Cardiac muscle cell (in vitro differentiated cells and primary cell): ENCODE results near the gene MAP2K7. TPM values are rescaled to one million over a fixed set of nuclear protein-coding genes. Genes with fewer than 3 reads are reported as not detected.

Source experiments
- DNase-seq, 2 donors: peaks; one replicate each; pipeline versions ENCODE4 v3.0.0 to v3.0.0-alpha.2; 2010 to 2017; ENCODE audit warnings: low read depth in 1 of 2, low spot score in 1 of 2
- H3K27ac ChIP-seq: fragments of 200-600 bp; sonication (generic); 2 replicates; pipeline ENCODE4 v1.5.1; 2016
- H3K27me3 ChIP-seq: fragments of 200-600 bp; sonication (generic); 2 replicates; pipeline ENCODE4 v1.6.0; 2016; ENCODE audit warnings: control low read depth
- H3K36me3 ChIP-seq: fragments of 200-600 bp; sonication (generic); 2 replicates; pipeline ENCODE4 v1.5.1; 2016; ENCODE audit warnings: control low read depth
- H3K4me1 ChIP-seq: fragments of 200-600 bp; sonication (generic); 2 replicates; pipeline ENCODE4 v1.8.1; 2017; ENCODE audit warnings: low read depth, mild to moderate bottlenecking, mixed run types
- H3K4me3 ChIP-seq: fragments of 200-600 bp; sonication (generic); 2 replicates; pipeline ENCODE4 v1.5.1; 2016; ENCODE audit warnings: mild to moderate bottlenecking
- H3K9me3 ChIP-seq: fragments of 200-600 bp; sonication (generic); 2 replicates; pipeline ENCODE4 v1.5.1; 2017; ENCODE audit warnings: low read depth, mild to moderate bottlenecking, control low read depth
- CTCF ChIP-seq: IDR thresholded peaks from 2 replicates; pipeline ENCODE4 v1.5.1; 2012; ENCODE audit warnings: low read depth, mild to moderate bottlenecking, low read length
- polyA plus RNA-seq: library from polyadenylated mRNA; unstranded; fragments of >200 nt; fragmentation: Nextera tagmentation; extraction: Ambion mirVana; gene quantifications from 2 replicates; pipeline ENCODE4 v1.2.1, GENCODE V29; 2016
- total RNA-seq: library from RNA; depleted of rRNA; stranded (reverse); fragments of >200 nt; gene quantifications from 2 replicates; pipeline ENCODE4 v1.2.3, GENCODE V29; 2016

Gene MAP2K7
- total and polyA plus RNA-seq, 2 experiments from 2014 or later: 12.4 to 24.1 TPM

- no peak overlapping the region for H3K4me3 ChIP-seq
- no peaks in the 10 kb centered on the region for H3K4me1 ChIP-seq
- no peak for DNase-seq
- TF ChIP-seq CTCF: no peak
- H3K27me3 ChIP-seq: no peaks in the 10 kb centered on the region
- H3K9me3 ChIP-seq: no peaks in the 10 kb centered on the region
- no peak overlapping the region for H3K27ac ChIP-seq
- no peaks in the 10 kb centered on the region for H3K36me3 ChIP-seq
These were observed 8.1 kb upstream of the MAP2K7 start for GRCh38 chr19:7895565-7895964.

- no peak overlapping the region for H3K4me3 ChIP-seq
- H3K9me3 ChIP-seq: no peaks in the 10 kb centered on the region
- no peak for TF ChIP-seq CTCF
- H3K4me1 ChIP-seq: no peaks in the 10 kb centered on the region
- no peak overlapping the region for H3K27ac ChIP-seq
- no peaks in the 10 kb centered on the region for H3K36me3 ChIP-seq
- DNase-seq: no peak
- no peaks in the 10 kb centered on the region for H3K27me3 ChIP-seq
These were observed 6.4 kb upstream of the MAP2K7 start for GRCh38 chr19:7897292-7897691.

- Histone ChIP-seq H3K36me3 (no peaks in the 10 kb centered on the region), H3K4me1 (peaks cover 4% of the 10 kb centered on the region), H3K27me3 (no peaks in the 10 kb centered on the region), H3K9me3 (no peaks in the 10 kb centered on the region), H3K4me3 (no peak overlapping the region), H3K27ac (no peak overlapping the region)
- DNase-seq: no peak
- no peak for TF ChIP-seq CTCF
These were observed 4.7 kb upstream of the MAP2K7 start for GRCh38 chr19:7898967-7899366.

GRCh38 chr19:7899751-7900378 is 3.8 kb upstream of the MAP2K7 start:
- DNase-seq: no peak
- H3K27me3 ChIP-seq: no peaks in the 10 kb centered on the region
- no peak for TF ChIP-seq CTCF

GRCh38 chr19:7900401-7900870 is 3.2 kb upstream of the MAP2K7 start:
- Histone ChIP-seq H3K4me3 (no peak overlapping the region), H3K9me3 (no peaks in the 10 kb centered on the region), H3K27me3 (no peaks in the 10 kb centered on the region), H3K4me1 (peaks cover 14% of the 10 kb centered on the region), H3K36me3 (no peaks in the 10 kb centered on the region), H3K27ac (no peak overlapping the region)
- DNase-seq: no peak
- no peak for TF ChIP-seq CTCF

More at GRCh38 chr19:7899751-7900378, 3.8 kb upstream of the MAP2K7 start:
- Histone ChIP-seq H3K4me3 (no peak overlapping the region), H3K27ac (no peak overlapping the region), H3K4me1 (peaks cover 9% of the 10 kb centered on the region), H3K9me3 (no peaks in the 10 kb centered on the region), H3K36me3 (no peaks in the 10 kb centered on the region)
